ENCODE results near the gene TMCC3. TPM values are rescaled to one million over a fixed set of nuclear protein-coding genes. Genes with fewer than 3 reads are reported as not detected.

TMCC3 gene
- total RNA-seq, 1 donor from 2014 or later: 1.7 TPM

DNA sequence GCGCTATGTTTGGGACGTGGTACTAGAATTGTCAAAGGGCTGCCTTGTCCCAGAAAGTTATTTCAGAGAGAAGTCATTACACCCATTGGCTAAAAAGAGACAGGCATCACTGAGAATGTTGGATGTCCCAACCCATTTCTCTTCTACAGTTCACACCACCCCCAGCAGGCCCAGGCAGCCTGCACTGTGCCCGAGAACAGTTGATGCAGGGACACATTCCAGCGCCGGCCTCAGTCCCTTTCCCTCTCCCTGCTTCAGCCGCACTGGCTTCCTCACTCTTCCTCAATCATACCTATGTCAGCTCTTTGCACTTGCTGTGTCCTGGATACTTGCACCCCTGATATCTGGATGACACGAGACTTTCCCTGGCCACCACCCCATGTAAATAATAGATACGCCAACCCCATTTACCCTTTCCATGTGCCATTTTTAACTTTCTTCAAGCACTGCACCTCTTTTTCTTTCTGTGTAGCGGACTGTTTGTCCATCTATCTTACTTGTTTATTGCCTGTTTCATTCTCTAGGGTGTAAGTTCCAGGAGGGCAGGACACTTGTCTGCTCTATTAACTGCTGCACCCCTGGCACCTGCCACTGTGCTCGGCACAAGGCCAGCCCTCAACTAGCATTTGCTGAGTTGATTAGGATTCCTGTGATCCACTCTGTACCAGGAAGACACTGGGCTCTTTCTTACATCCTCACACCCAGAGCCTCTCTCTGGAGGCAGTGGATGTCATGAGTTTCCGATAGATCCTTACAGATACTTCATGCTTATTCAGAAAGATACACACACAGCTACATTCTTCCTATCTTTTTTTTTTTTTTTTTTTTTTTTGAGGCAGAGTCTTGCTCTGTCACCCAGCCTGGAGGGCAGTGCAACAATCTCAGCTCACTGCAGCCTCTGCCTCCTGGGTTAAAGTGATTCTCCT is 114.1 kb downstream of the TMCC3 start:
- H3K27me3 ChIP-seq (ENCODE audit: low read depth): no peaks in the 10 kb centered on the region
- intact Hi-C loops (cut with micrococcal nuclease): no loop called here
- no peaks in the 10 kb centered on the region for H3K36me3 ChIP-seq
- no peak overlapping the region for H3K4me3 ChIP-seq
- no peaks in the 10 kb centered on the region for H3K4me1 ChIP-seq
- TF ChIP-seq, protein P1, sequence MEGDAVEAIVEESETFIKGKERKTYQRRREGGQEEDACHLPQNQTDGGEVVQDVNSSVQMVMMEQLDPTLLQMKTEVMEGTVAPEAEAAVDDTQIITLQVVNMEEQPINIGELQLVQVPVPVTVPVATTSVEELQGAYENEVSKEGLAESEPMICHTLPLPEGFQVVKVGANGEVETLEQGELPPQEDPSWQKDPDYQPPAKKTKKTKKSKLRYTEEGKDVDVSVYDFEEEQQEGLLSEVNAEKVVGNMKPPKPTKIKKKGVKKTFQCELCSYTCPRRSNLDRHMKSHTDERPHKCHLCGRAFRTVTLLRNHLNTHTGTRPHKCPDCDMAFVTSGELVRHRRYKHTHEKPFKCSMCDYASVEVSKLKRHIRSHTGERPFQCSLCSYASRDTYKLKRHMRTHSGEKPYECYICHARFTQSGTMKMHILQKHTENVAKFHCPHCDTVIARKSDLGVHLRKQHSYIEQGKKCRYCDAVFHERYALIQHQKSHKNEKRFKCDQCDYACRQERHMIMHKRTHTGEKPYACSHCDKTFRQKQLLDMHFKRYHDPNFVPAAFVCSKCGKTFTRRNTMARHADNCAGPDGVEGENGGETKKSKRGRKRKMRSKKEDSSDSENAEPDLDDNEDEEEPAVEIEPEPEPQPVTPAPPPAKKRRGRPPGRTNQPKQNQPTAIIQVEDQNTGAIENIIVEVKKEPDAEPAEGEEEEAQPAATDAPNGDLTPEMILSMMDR (IDR thresholded peaks at IDR 0.05; ENCODE audit: borderline replicate concordance): no peak
- DNase-seq: peak; percentile 20
- no peaks in the 10 kb centered on the region for H3K9me3 ChIP-seq (replicated peaks)
- no peak overlapping the region for H3K27ac ChIP-seq (replicated peaks)

DNA sequence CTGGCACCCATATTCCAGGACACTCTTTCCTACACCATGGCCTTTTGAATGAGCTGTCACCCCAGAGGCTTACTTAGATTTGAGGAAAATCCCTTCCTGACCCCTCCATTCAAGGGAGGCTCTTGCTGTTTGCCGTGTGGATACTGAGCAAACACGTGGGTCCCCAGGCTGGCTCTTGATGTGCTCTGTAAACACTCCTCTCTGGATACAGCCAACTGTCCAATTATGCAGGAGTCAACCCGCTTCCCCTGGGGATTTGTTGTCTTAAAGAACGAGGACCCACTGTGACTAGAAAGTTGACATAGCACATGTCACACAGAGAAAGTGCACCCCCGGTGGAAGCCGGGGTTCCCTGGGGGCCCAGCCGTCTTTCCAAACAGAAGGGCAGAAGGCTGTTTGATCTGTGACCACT is 114.8 kb downstream of the TMCC3 start:
- no peak for DNase-seq

DNA sequence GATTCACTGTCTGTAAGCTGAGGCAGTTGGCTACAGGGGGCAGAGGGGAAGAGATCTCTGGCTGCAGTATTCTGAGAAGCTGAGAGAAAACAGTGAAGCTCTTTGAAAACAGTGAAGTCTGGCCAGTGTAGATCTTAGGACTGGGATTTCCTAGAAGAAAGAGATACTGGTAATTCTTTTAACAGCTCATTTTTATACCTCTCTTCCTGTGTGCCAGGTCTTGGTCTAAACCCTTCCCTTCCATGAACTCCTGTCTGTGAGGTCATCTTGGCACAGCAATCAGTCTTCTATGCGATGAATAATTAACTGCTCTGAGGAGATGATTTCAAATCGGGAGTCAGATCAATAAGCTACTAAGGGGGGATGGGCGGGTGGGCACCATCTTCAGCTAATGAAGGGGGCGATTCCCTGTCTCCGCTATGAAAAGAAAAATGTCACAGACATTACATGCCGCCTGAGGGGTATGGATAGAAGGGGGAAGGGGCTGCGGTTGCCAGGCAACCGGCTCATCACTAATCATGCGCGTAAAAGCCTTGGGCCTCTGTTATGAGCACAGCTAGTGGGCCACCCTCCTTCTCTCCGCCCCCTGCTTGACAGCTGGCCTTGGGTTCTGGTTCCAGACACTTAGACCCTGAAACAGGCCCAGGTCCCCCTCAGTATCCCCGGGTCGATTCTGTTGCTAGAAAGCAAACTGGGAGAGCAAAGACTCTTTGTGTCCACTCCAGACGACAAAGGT is 115.4 kb downstream of the TMCC3 start:
- no peak for DNase-seq
- TF ChIP-seq, protein P1 (IDR thresholded peaks at IDR 0.05; ENCODE audit: borderline replicate concordance): no peak
- no peak overlapping the region for H3K4me3 ChIP-seq
- no peaks in the 10 kb centered on the region for H3K9me3 ChIP-seq (replicated peaks)
- H3K4me1 ChIP-seq: no peaks in the 10 kb centered on the region
- no peaks in the 10 kb centered on the region for H3K36me3 ChIP-seq
- intact Hi-C loops (cut with micrococcal nuclease): loop anchor here (5.0 kb wide), 1 partner anchor 393 kb away; no protein-coding TSS in a partner anchor
- H3K27ac ChIP-seq (replicated peaks): no peak overlapping the region
- no peaks in the 10 kb centered on the region for H3K27me3 ChIP-seq (ENCODE audit: low read depth)

More for the DNA sequence above, 114.8 kb downstream of the TMCC3 start:
- H3K9me3 ChIP-seq (replicated peaks): no peaks in the 10 kb centered on the region
- H3K36me3 ChIP-seq: no peaks in the 10 kb centered on the region
- TF ChIP-seq, protein P1 (IDR thresholded peaks at IDR 0.05; ENCODE audit: borderline replicate concordance): no peak
- H3K4me1 ChIP-seq: no peaks in the 10 kb centered on the region
- H3K27me3 ChIP-seq (ENCODE audit: low read depth): no peaks in the 10 kb centered on the region
- no peak overlapping the region for H3K4me3 ChIP-seq
- intact Hi-C loops (cut with micrococcal nuclease): no loop called here
- H3K27ac ChIP-seq (replicated peaks): no peak overlapping the region

DNA sequence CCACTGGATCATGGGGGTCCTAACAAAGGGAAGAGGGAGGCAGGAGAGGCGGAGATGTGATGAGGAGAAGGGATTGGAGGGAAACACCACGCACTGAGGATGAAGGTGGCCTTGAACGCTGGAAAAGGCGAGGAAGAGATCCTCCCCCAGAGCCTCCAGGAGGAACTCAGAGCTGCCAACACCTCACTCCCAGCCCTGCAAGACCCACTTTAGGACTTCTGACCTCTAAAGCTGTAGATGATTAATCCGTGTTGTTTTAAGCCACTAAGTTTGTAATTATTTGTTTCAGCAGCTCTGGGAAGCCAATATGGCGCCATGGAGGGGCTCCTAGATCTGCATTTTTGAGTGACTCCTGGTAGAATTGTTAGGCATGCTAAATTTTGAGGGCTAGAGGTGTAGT is 116.1 kb downstream of the TMCC3 start:
- Histone ChIP-seq H3K9me3 (replicated peaks) (no peaks in the 10 kb centered on the region), H3K27ac (replicated peaks) (no peak overlapping the region), H3K4me1 (no peaks in the 10 kb centered on the region), H3K4me3 (no peak overlapping the region), H3K27me3 (ENCODE audit: low read depth) (no peaks in the 10 kb centered on the region), H3K36me3 (no peaks in the 10 kb centered on the region)
- no peak for DNase-seq
- TF ChIP-seq, protein P1 (IDR thresholded peaks at IDR 0.05; ENCODE audit: borderline replicate concordance): no peak
- intact Hi-C loops (cut with micrococcal nuclease): loop anchor here (5.0 kb wide), 1 partner anchor 392 kb away; no protein-coding TSS in a partner anchor
